Fibroblast of villous mesenchyme (primary cell): Measurements from ENCODE around the gene GOT1. TPM values are rescaled to one million over a fixed set of nuclear protein-coding genes. Genes with fewer than 3 reads are reported as not detected.

Source experiments
- DNase-seq: peaks from one replicate; pipeline ENCODE4 v3.0.0-alpha.2; 2010; ENCODE audit warnings: low read depth
- H3K4me3 ChIP-seq: 2 replicates; pipeline ENCODE4 v1.5.1; 2011; ENCODE audit warnings: low read depth, mild to moderate bottlenecking, low read length
- CTCF ChIP-seq: IDR thresholded peaks from 2 replicates; pipeline ENCODE4 v1.5.1; 2012; ENCODE audit warnings: low read depth, mild to moderate bottlenecking, low read length; ENCODE audit not compliant: insufficient read depth
- total RNA-seq: library from RNA; depleted of rRNA; stranded (reverse); fragments of >200 nt; gene quantifications from 2 replicates; pipeline ENCODE4 v1.2.3, GENCODE V29; 2012

Gene GOT1
- total RNA-seq, 1 donor: 27.2 TPM

DNA sequence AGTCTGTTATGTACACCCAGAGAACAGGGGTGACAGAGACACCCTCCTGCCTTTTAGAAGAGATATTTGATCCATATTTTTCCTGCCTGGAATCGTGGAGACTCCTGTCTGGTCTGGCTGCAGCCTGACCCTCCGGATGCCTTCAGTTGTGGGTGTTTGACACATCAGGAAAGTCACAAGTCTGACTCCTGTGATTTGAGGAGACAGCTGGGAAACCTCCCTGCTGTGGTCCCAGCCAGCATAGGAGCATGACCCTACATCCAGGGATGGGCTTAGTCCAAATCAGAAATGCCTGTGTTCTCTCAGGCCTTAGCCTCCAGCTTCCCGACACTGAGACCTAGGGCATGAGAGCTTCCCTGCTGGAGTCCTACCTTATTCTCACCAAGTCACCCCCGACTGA, 43.4 kb downstream of the GOT1 start:
- DNase-seq: no peak
- no peak overlapping the region for H3K4me3 ChIP-seq
- TF ChIP-seq CTCF: no peak

GRCh38 chr10:99382176-99382575, 48.2 kb downstream of the GOT1 start:
- DNase-seq: no peak
- no peak overlapping the region for H3K4me3 ChIP-seq
- no peak for TF ChIP-seq CTCF

GRCh38 chr10:99375426-99375825, 55.0 kb downstream of the GOT1 start:
- DNase-seq: no peak
- H3K4me3 ChIP-seq: no peak overlapping the region
- TF ChIP-seq CTCF: no peak

DNA sequence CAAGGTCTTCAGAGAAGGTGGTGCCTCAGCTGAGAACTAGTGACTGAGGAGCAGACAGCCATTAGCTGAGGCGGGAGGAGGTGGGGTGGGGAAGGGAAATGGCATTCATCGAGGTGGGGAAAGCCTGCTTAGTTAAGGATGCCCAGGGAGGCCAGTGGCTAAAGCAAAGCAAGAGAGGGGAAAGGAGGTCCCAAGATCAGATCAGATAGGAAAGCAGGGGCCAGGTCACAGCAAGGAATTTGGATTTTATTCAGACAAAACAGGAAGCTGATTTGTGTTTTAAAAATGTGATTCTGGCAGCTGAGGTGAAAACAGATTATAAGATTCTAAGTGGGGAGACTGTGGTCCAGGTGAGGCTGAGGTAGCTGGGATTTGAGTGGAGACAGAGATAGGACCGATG, 55.5 kb downstream of the GOT1 start:
- H3K4me3 ChIP-seq: no peak overlapping the region
- no peak for DNase-seq
- no peak for TF ChIP-seq CTCF

DNA sequence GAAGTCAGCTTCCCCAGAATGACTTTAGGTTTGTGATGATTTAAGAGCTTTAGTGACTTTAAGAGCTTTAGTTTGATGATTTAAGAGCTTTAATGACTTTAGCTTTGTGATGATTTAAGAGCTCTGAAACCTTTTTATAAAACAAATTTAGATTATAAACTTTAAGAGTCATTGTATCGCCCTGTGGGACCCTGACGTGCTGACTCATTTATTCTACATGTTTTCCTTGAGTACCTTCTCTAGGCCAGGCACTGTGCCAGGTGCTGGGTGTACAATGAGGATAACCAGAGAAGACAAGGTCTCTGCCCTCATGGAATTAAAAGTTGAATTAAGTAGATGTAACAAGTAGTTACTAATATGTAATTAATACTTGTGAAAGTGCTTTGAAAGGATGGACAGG, 55.9 kb downstream of the GOT1 start:
- peak; percentile 52 for DNase-seq

DNA sequence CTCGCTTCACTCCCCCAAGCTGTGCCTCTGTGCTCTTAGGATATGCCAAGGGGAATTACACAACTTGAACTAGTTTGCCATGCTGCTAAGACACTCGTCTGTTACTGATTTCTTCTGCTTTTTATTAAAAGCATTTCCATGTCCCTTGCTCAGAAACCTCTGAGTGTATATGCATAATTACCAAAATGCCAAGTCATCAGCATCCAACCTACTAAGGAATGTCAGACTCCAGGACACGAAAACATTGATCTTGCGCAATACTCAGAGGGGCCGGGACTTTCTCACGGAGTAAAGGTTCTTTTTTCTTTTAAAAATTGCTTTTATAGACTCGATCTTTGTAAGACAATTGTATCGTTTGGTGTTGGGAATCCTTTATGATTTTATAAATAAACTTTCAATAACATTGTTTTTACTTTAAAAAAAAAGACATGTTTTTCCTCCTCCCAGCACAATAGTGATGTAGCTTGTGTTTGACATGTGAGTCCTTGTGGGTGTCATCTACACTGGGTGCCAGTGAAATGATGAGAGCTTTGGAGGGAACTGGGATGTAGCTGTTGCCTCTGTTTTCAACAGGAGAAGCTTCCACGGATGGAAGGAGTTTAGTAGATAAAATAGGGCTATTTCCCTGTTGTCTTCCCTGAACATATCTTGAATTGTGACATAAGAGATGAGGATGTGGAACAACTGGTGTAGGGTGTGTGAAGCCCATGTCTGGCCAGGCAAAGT, 57.7 kb downstream of the GOT1 start:
- peak; percentile 77 for DNase-seq
- no peak for TF ChIP-seq CTCF
- H3K4me3 ChIP-seq: no peak overlapping the region

More for the DNA sequence above, 55.9 kb downstream of the GOT1 start:
- no peak for TF ChIP-seq CTCF
- H3K4me3 ChIP-seq: no peak overlapping the region

DNA sequence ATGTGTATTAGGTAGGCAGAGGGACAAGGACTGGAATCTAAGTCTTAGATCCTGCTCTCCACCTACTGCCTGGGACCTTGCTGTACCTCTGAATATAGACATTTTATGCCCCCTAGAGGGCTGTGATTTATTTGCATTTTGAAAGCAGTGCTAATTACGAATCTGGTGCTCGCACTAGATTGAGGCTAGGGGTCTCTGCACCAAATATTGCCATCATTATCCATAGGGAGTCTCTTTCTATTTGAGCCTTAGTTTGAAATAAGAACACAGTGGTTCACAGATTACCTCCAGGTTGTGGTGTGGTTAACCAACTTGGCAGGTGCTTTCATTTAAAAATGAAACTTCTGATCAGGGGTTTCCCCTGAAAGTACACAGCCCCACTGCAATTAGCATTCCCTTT, 59.4 kb downstream of the GOT1 start:
- peak; percentile 41 for DNase-seq
- peak; percentile 45 for TF ChIP-seq CTCF
- no peak overlapping the region for H3K4me3 ChIP-seq
